ENCODE results near the gene MYO5A.

MYO5A gene

GRCh38 chr15:52344592-52344991 lies 184.1 kb downstream of the MYO5A start (continued):
- no peak for TF ChIP-seq ZBTB6 (tag by site-specific recombination; IDR thresholded peaks at IDR 0.05)
- TF ChIP-seq ZNF571 (tag by site-specific recombination; IDR thresholded peaks at IDR 0.05), result no peak
- no peak for TF ChIP-seq ZNF48 (tag by site-specific recombination; IDR thresholded peaks at IDR 0.05)
- TF ChIP-seq ZNF23 (tag by site-specific recombination; IDR thresholded peaks at IDR 0.05; ENCODE audit: borderline replicate concordance), result no peak
- TF ChIP-seq PRDM10 (tag by site-specific recombination; IDR thresholded peaks at IDR 0.05), result no peak

DNA sequence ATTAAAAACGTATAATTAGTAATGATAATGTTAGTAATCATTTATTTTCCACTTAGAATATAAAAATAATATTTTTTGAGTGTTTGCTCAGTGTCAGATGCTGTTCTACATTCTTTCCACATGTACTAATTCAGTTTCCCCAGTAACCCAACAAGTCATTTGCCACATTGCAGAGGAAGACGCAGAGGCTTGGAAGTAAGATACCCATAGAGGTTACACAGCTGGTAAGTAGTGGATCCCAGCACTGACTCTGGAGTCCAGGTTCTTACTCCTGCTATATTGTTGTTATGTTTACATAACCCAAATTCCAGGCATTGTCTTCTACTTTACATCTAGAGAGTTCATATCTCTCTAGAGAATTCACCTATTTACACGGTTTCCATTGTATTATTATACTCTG lies 184.8 kb downstream of the MYO5A start:
- CTCF ChIA-PET, result no interaction called here
- Histone ChIP-seq H3K9me3 (ENCODE audit: control insufficient read depth, insufficient read depth, low read depth, low read length) (no peaks in the 10 kb centered on the region), H3K4me3 (ENCODE audit: low read depth, low read length) (no peak overlapping the region), H3K36me3 (ENCODE audit: control insufficient read depth in 2 of 2, insufficient read depth in 1 of 2, low read length in 2 of 2) (peaks cover 0 to 2% of the 10 kb centered on the region in 2 experiments; a peak in 1 of 3 replicates), H3K27ac (ENCODE audit: extremely low read depth, low read depth, low read length) (no peak overlapping the region), H3K4me1 (ENCODE audit: control insufficient read depth, insufficient read depth, low read length) (no peaks in the 10 kb centered on the region)
- TF ChIP-seq ZNF274 (IDR thresholded peaks at IDR 0.05; ENCODE audit: low read length), result no peak
- no peak for TF ChIP-seq ZNF274 (tag by site-specific recombination; IDR thresholded peaks at IDR 0.05; ENCODE audit: borderline replicate concordance)
- TF ChIP-seq, protein P1, sequence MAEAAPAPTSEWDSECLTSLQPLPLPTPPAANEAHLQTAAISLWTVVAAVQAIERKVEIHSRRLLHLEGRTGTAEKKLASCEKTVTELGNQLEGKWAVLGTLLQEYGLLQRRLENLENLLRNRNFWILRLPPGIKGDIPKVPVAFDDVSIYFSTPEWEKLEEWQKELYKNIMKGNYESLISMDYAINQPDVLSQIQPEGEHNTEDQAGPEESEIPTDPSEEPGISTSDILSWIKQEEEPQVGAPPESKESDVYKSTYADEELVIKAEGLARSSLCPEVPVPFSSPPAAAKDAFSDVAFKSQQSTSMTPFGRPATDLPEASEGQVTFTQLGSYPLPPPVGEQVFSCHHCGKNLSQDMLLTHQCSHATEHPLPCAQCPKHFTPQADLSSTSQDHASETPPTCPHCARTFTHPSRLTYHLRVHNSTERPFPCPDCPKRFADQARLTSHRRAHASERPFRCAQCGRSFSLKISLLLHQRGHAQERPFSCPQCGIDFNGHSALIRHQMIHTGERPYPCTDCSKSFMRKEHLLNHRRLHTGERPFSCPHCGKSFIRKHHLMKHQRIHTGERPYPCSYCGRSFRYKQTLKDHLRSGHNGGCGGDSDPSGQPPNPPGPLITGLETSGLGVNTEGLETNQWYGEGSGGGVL (tag by site-specific recombination; IDR thresholded peaks at IDR 0.05), result no peak
- TF ChIP-seq ZNF211 (tag by site-specific recombination; IDR thresholded peaks at IDR 0.05; ENCODE audit: low read depth), result no peak
- no peak for TF ChIP-seq ZFP69B (tag by site-specific recombination; IDR thresholded peaks at IDR 0.05)
- no peak for TF ChIP-seq ZNF214 (tag by site-specific recombination; IDR thresholded peaks at IDR 0.05; ENCODE audit: borderline replicate concordance)
- no peak for TF ChIP-seq ZNF558 (tag by site-specific recombination; IDR thresholded peaks at IDR 0.05)
- no peak for TF ChIP-seq ZNF621 (tag by site-specific recombination; IDR thresholded peaks at IDR 0.05)
- TF ChIP-seq ZNF341 (tag by site-specific recombination; IDR thresholded peaks at IDR 0.05; ENCODE audit: low read depth), result no peak
- no peak for TF ChIP-seq ZNF600 (tag by site-specific recombination; IDR thresholded peaks at IDR 0.05)
- TF ChIP-seq, protein P2, sequence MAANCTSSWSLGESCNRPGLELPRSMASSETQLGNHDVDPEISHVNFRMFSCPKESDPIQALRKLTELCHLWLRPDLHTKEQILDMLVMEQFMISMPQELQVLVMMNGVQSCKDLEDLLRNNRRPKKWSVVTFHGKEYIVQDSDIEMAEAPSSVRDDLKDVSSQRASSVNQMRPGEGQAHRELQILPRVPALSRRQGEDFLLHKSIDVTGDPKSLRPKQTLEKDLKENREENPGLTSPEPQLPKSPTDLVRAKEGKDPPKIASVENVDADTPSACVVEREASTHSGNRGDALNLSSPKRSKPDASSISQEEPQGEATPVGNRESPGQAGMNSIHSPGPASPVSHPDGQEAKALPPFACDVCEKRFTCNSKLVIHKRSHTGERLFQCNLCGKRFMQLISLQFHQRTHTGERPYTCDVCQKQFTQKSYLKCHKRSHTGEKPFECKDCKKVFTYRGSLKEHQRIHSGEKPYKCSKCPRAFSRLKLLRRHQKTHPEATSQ (tag by site-specific recombination; IDR thresholded peaks at IDR 0.05), result no peak
- no peak for TF ChIP-seq ZNF132 (tag by site-specific recombination; IDR thresholded peaks at IDR 0.05; ENCODE audit: borderline replicate concordance)
- no peak for TF ChIP-seq ZBTB7A (tag by site-specific recombination; IDR thresholded peaks at IDR 0.05; ENCODE audit: low read depth)
- TF ChIP-seq ZBTB10 (tag by site-specific recombination; IDR thresholded peaks at IDR 0.05), result no peak
- TF ChIP-seq ZNF549 (tag by site-specific recombination; IDR thresholded peaks at IDR 0.05), result no peak
- TF ChIP-seq REST (tag by site-specific recombination; IDR thresholded peaks at IDR 0.05), result no peak
- no peak for TF ChIP-seq ZNF311 (tag by site-specific recombination; IDR thresholded peaks at IDR 0.05; ENCODE audit: borderline replicate concordance)
- TF ChIP-seq ZNF677 (tag by site-specific recombination; IDR thresholded peaks at IDR 0.05), result no peak
- POLR2A ChIA-PET, result no interaction called here

Data from HEK293 (cell line).